Heart left ventricle (tissue), 13 donors: Measurements from ENCODE around the gene MRPL9.

Experiments
- POLR2A ChIP-seq, 2 donors: fragments of 450-650 bp; IDR thresholded peaks; one replicate each; pipeline ENCODE4 v1.6.1; 2017; ENCODE audit warnings: antibody characterized with exemption in 2 of 2, mild to moderate bottlenecking in 2 of 2, moderate library complexity in 2 of 2
- TF ChIP-seq, protein P1 (sequence below), 12 donors: fragments of 200-600 bp; sonication (generic) in 4 of 12; IDR thresholded peaks; one replicate each; pipeline versions ENCODE4 v1.5.0 to v1.8.0; 2018 to 2022; ENCODE audit warnings: antibody characterized with exemption in 12 of 12, mild to moderate bottlenecking in 5 of 12
- donor health status: ischemic (EF 13 %, LVEDD 7.1; RV severe dilation, severe dysfunction).
- donor health status: DM: no; HTN: yes; CAD: no.
- donor health status: DM: no; HTN: no; CAD: no.
- donor health status: ischemic (EF 25% LVEDD 6.9; RV normal size, moderate dysfunction).
- donor health status: ischemic (EF 25% LVEDD 5.7; RV mildly dilated, moderate dysfunction).
- donor health status: ischemic (EF 35%, LVEDD 5.7; RV mildly dilated, moderate dysfunction).
- donor health status: nonischemic (EF 11% LVEDD 7.7; RV severe dilation, severe dysfunction).
- donor health status: DM: yes; HTN: yes; CAD: no.
- donor health status: PGD.
- donor health status: ischemic (EF 29% LVEDD 5.4; RV normal size, mild dysfunction).
- donor health status: nonischemic (EF 23%, LVEDD 6.1; RV moderate dilation, normal function).

DNA sequence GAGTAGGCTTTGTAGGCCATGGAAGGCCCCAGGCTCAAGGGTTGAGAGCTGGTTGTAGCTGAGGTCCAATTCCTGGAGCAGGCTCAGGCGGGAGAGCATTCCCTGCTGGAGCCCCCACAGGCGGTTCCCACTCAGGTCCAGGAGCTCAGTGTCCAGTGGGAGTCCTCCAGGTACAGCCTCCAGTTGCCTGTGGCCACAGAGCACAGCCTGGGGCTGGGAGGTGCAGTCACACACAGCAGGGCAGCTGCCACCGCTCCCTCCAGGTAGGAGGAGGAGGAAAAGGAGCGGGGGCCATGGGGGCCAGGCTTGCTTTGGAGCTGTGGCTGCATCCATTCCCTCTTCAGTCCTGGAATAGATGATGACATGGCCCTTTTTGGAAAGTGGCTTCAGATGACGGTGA lies 39.1 kb upstream of the MRPL9 start:
- TF ChIP-seq, protein P1, sequence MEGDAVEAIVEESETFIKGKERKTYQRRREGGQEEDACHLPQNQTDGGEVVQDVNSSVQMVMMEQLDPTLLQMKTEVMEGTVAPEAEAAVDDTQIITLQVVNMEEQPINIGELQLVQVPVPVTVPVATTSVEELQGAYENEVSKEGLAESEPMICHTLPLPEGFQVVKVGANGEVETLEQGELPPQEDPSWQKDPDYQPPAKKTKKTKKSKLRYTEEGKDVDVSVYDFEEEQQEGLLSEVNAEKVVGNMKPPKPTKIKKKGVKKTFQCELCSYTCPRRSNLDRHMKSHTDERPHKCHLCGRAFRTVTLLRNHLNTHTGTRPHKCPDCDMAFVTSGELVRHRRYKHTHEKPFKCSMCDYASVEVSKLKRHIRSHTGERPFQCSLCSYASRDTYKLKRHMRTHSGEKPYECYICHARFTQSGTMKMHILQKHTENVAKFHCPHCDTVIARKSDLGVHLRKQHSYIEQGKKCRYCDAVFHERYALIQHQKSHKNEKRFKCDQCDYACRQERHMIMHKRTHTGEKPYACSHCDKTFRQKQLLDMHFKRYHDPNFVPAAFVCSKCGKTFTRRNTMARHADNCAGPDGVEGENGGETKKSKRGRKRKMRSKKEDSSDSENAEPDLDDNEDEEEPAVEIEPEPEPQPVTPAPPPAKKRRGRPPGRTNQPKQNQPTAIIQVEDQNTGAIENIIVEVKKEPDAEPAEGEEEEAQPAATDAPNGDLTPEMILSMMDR (IDR thresholded peaks at IDR 0.05): no peak
- no peak for TF ChIP-seq POLR2A (IDR thresholded peaks at IDR 0.05)
